Aorta (tissue), 5 donors: ENCODE data around the gene SENP2. TPM values are rescaled to one million over a fixed set of nuclear protein-coding genes. Genes with fewer than 3 reads are reported as not detected.
A peak's percentile ranks its signal among the peaks of the same experiment; 100 is the strongest.

Experiments used
- ATAC-seq: fragments of 200-7000 bp; cut with Tn5 transposase; one replicate; pipeline ENCODE4 v1.9.1; 2022; ENCODE audit warnings: moderate library complexity; ENCODE audit not compliant: low FRiP score
- DNase-seq, 2 donors: peaks; one replicate each; pipeline ENCODE4 v3.0.0-alpha.2; 2020
- H3K27ac ChIP-seq, 2 donors: one replicate each; pipeline ENCODE4 v1.5.1; 2013; ENCODE audit warnings: low read length in 2 of 2, mild to moderate bottlenecking in 2 of 2, moderate library complexity in 2 of 2, control low read depth in 1 of 2, inconsistent platforms in 1 of 2, low read depth in 1 of 2
- H3K27me3 ChIP-seq, 2 donors: one replicate each; pipeline ENCODE4 v1.6.1; 2013; ENCODE audit warnings: control low read depth in 1 of 2, low read length in 1 of 2, mild to moderate bottlenecking in 1 of 2, moderate library complexity in 1 of 2; ENCODE audit not compliant: insufficient read depth in 2 of 2, control insufficient read depth in 1 of 2
- H3K36me3 ChIP-seq, 2 donors: one replicate each; pipeline ENCODE4 v1.6.1; 2013; ENCODE audit warnings: control low read depth in 1 of 2, low read length in 1 of 2, mild to moderate bottlenecking in 1 of 2; ENCODE audit not compliant: insufficient read depth in 2 of 2, control insufficient read depth in 1 of 2
- H3K4me1 ChIP-seq, 2 donors: one replicate each; pipeline ENCODE4 v1.6.1; 2013; ENCODE audit warnings: low read length in 2 of 2, control low read depth in 1 of 2, mild to moderate bottlenecking in 1 of 2, moderate library complexity in 1 of 2; ENCODE audit not compliant: insufficient read depth in 2 of 2, control insufficient read depth in 1 of 2
- H3K4me3 ChIP-seq, 2 donors: one replicate each; pipeline ENCODE4 v1.5.1; 2013; ENCODE audit warnings: low read length in 2 of 2, control low read depth in 1 of 2, mild to moderate bottlenecking in 1 of 2
- H3K9me3 ChIP-seq: one replicate; pipeline ENCODE4 v1.6.1; 2013; ENCODE audit warnings: mild to moderate bottlenecking, low read length; ENCODE audit not compliant: control insufficient read depth
- WGBS, 2 donors: extraction: QIAGEN DNeasy Blood & Tissue Kit; methylation state at CpG; one replicate each; pipeline ENCODE4 v1.1.7; 2013; 5-methylcytosine and 5-hydroxymethylcytosine counted together
- intact Hi-C, 2 donors: fragments of 100-400 bp; cut with DNase I; formaldehyde crosslinking; loops; one replicate each; pipeline versions ENCODE4 v1.14.2 to v1.15.0; 2022
- polyA plus RNA-seq, 2 donors: library from polyadenylated mRNA; stranded (reverse); fragments of 200-250 nt; gene quantifications; one replicate each; pipeline ENCODE4 v1.2.3, GENCODE V29; 2013
- total RNA-seq, 2 donors: library from RNA; stranded (reverse); fragmentation: NEBNext Ultra II Directional; extraction: Animal tissue kit (Norgen Biotek cat#: 25700); gene quantifications; one replicate each; pipeline ENCODE4 v1.2.1, GENCODE V29; 2021
- donor health status: healthy with polysubstance abuse.
- donor health status: Bipolar disorder and iron deficiency.
- donor health status: DM: no; HTN: no; CAD: no.
- donor health status: DM: no; HTN: no; CAD: no.
- donor health status: DM: yes; HTN: yes; CAD: no.

The SENP2 gene
- total and polyA plus RNA-seq, 4 donors: 13.6 to 41.6 (median 25.9) TPM

- H3K27ac ChIP-seq: no peak overlapping the region
- DNase-seq: no peak
- H3K36me3 ChIP-seq: no peaks in the 10 kb centered on the region
- ATAC-seq: no peak
- WGBS, 2 donors: 91 to 93% methylated on average over 18 to 19 of the region's 19 CpGs
- H3K4me3 ChIP-seq: no peak overlapping the region
- intact Hi-C loops: no loop called here
- H3K9me3 ChIP-seq: no peaks in the 10 kb centered on the region
- H3K4me1 ChIP-seq: no peaks in the 10 kb centered on the region
- H3K27me3 ChIP-seq: no peaks in the 10 kb centered on the region
Measured at GRCh38 chr3:185647134-185647879, 61.2 kb downstream of the SENP2 start.

GRCh38 chr3:185647880-185648210 lies 61.8 kb downstream of the SENP2 start:
- no peaks in the 10 kb centered on the region for H3K27me3 ChIP-seq
- DNase-seq (no peak), ATAC-seq (no peak)
- no peaks in the 10 kb centered on the region for H3K9me3 ChIP-seq
- intact Hi-C loops: no loop called here
- H3K4me1 ChIP-seq: no peaks in the 10 kb centered on the region
- H3K36me3 ChIP-seq: no peaks in the 10 kb centered on the region
- no peak overlapping the region for H3K4me3 ChIP-seq
- H3K27ac ChIP-seq: no peak overlapping the region
- 97% methylated on average over 10 of the region's 10 CpGs for WGBS, 2 donors

GRCh38 chr3:185648396-185648795 lies 62.3 kb downstream of the SENP2 start:
- no peak overlapping the region for H3K4me3 ChIP-seq
- intact Hi-C loops: no loop called here
- ATAC-seq (no peak), DNase-seq (no peak)
- no peaks in the 10 kb centered on the region for H3K36me3 ChIP-seq
- no peak overlapping the region for H3K27ac ChIP-seq
- no peaks in the 10 kb centered on the region for H3K27me3 ChIP-seq
- WGBS, 2 donors: 94 to 95% methylated on average over 4 of the region's 4 CpGs
- H3K9me3 ChIP-seq: no peaks in the 10 kb centered on the region
- no peaks in the 10 kb centered on the region for H3K4me1 ChIP-seq

GRCh38 chr3:185649414-185649813 lies 63.3 kb downstream of the SENP2 start:
- DNase-seq: no peak
- H3K36me3 ChIP-seq: no peaks in the 10 kb centered on the region
- no peaks in the 10 kb centered on the region for H3K4me1 ChIP-seq
- intact Hi-C loops: no loop called here
- no peak overlapping the region for H3K27ac ChIP-seq
- no peak for ATAC-seq
- no peaks in the 10 kb centered on the region for H3K27me3 ChIP-seq
- H3K4me3 ChIP-seq: no peak overlapping the region
- H3K9me3 ChIP-seq: no peaks in the 10 kb centered on the region
- 89 to 91% methylated on average over 10 of the region's 10 CpGs for WGBS, 2 donors

GRCh38 chr3:185651971-185652370 lies 65.9 kb downstream of the SENP2 start:
- intact Hi-C loops: loop anchor here in 1 of 2 donors (10.0 kb wide), 1 partner anchor 923 kb away; the partner anchor contains the start of gene DNAJB11
- H3K27ac ChIP-seq: no peak overlapping the region
- DNase-seq: no peak

GRCh38 chr3:185653949-185654757 lies 68.1 kb downstream of the SENP2 start:
- Histone ChIP-seq H3K4me1 (no peaks in the 10 kb centered on the region), H3K4me3 (no peak overlapping the region), H3K9me3 (no peaks in the 10 kb centered on the region), H3K36me3 (no peaks in the 10 kb centered on the region), H3K27me3 (no peaks in the 10 kb centered on the region), H3K27ac (no peak overlapping the region)
- no peak for DNase-seq
- ATAC-seq: no peak
- intact Hi-C loops: loop anchor here in 1 of 2 donors (10.0 kb wide), 1 partner anchor 921 kb away; the partner anchor contains the start of gene DNAJB11
- WGBS, 2 donors: 95 to 96% methylated on average over 12 of the region's 12 CpGs

More at GRCh38 chr3:185651971-185652370, 65.9 kb downstream of the SENP2 start:
- Histone ChIP-seq H3K27me3 (no peaks in the 10 kb centered on the region), H3K4me1 (no peaks in the 10 kb centered on the region), H3K4me3 (no peak overlapping the region), H3K36me3 (no peaks in the 10 kb centered on the region), H3K9me3 (no peaks in the 10 kb centered on the region)
- no peak for ATAC-seq
- 96 to 99% methylated on average over 9 of the region's 9 CpGs for WGBS, 2 donors

GRCh38 chr3:185654758-185655145 lies 68.7 kb downstream of the SENP2 start:
- Histone ChIP-seq H3K9me3 (no peaks in the 10 kb centered on the region), H3K27ac (no peak overlapping the region), H3K4me1 (no peaks in the 10 kb centered on the region), H3K4me3 (no peak overlapping the region), H3K36me3 (no peaks in the 10 kb centered on the region), H3K27me3 (no peaks in the 10 kb centered on the region)
- DNase-seq: no peak
- no peak for ATAC-seq
- intact Hi-C loops: loop anchor here in 1 of 2 donors (10.0 kb wide), 1 partner anchor 920 kb away; the partner anchor contains the start of gene DNAJB11
- 97 to 100% methylated on average over 2 of the region's 2 CpGs for WGBS, 2 donors

GRCh38 chr3:185655426-185656320 lies 69.6 kb downstream of the SENP2 start:
- ATAC-seq (no peak), DNase-seq (no peak)
- H3K9me3 ChIP-seq: no peaks in the 10 kb centered on the region
- no peaks in the 10 kb centered on the region for H3K36me3 ChIP-seq
- H3K4me1 ChIP-seq: no peaks in the 10 kb centered on the region
- H3K27ac ChIP-seq: peak overlapping the region in 1 of 2 donors; percentile 82
- intact Hi-C loops: loop anchor here in 1 of 2 donors (10.0 kb wide), 1 partner anchor 919 kb away; the partner anchor contains the start of gene DNAJB11
- H3K4me3 ChIP-seq: no peak overlapping the region
- 91 to 94% methylated on average over 12 of the region's 12 CpGs for WGBS, 2 donors
- no peaks in the 10 kb centered on the region for H3K27me3 ChIP-seq
